Calu3 (cell line): ENCODE data around the gene KCNJ5. TPM values are rescaled to one million over a fixed set of nuclear protein-coding genes. Genes with fewer than 3 reads are reported as not detected.

Source experiments
- BruUV-seq: library from RNA; stranded (reverse); fragments of 400-500 nt; replicated peaks from 2 replicates; lab custom pipeline; 2021; lab: Mats Ljungman, UMichigan
- CTCF ChIA-PET: fragments of 300-600 bp; sonication (Branson Sonifier 250); formaldehyde crosslinking; loops from one replicate; lab custom pipeline; 2022; ENCODE audit warnings: antibody characterized with exemption; lab: Charles Lee
- DNase-seq: peaks from one replicate; pipeline ENCODE4 v3.0.0; 2022
- H3K27ac Mint-ChIP-seq: one replicate; pipeline ENCODE4 v1.8.0; 2022; ENCODE audit warnings: mixed read lengths; ENCODE audit not compliant: unreplicated experiment
- H3K27me3 Mint-ChIP-seq: one replicate; pipeline ENCODE4 v1.8.0; 2022; ENCODE audit warnings: mixed read lengths; ENCODE audit not compliant: unreplicated experiment
- H3K36me3 Mint-ChIP-seq: one replicate; pipeline ENCODE4 v1.8.0; 2022; ENCODE audit warnings: mild to moderate bottlenecking, moderate library complexity, mixed read lengths; ENCODE audit not compliant: insufficient read depth, unreplicated experiment
- H3K4me1 Mint-ChIP-seq: one replicate; pipeline ENCODE4 v1.8.0; 2022; ENCODE audit warnings: mild to moderate bottlenecking, low read depth, mixed read lengths; ENCODE audit not compliant: unreplicated experiment
- H3K4me3 Mint-ChIP-seq: one replicate; pipeline ENCODE4 v1.8.0; 2022; ENCODE audit warnings: mild to moderate bottlenecking, low read depth, moderate library complexity, mixed read lengths; ENCODE audit not compliant: unreplicated experiment
- H3K9me3 Mint-ChIP-seq: one replicate; pipeline ENCODE4 v1.8.0; 2022; ENCODE audit warnings: low read depth, mixed read lengths; ENCODE audit not compliant: unreplicated experiment
- intact Hi-C: fragments of 100-400 bp; cut with micrococcal nuclease; formaldehyde crosslinking; loops from one replicate; pipeline ENCODE4 v1.10.0; 2022; ENCODE audit not compliant: unreplicated experiment
- total RNA-seq: library from RNA; stranded (reverse); gene quantifications from 2 replicates; pipeline ENCODE4 v1.2.3, GENCODE V29; 2022
- TF ChIP-seq, protein P1 (sequence below): fragments of 200-600 bp; IDR thresholded peaks from one replicate; pipeline ENCODE4 v1.8.0; 2022; ENCODE audit warnings: antibody characterized with exemption; ENCODE audit not compliant: unreplicated experiment

Gene KCNJ5
- total RNA-seq, 1 experiment from 2014 or later: not detected

DNA sequence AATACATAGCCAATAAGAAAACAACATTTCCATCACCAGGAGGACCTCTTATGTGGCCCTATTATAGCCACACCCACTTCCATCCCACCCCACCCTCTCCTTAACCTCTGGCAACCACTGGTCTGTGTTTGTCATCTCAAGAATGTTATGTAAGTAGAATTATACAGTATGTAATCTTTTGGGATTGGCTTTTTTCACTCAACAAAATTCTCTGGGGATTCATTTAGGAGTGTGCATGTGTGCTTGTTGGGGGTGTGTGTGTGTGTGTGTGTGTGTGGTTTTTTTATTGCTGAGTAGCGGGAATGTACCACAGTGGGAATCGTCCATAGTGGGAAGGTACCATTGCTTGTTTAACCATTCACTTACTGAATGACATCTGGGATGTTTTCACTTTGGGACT lies 5.2 kb downstream of the KCNJ5 start:
- Mint-ChIP-seq H3K27ac (no peak overlapping the region), H3K4me3 (no peak overlapping the region), H3K4me1 (peaks cover 13% of the 10 kb centered on the region), H3K27me3 (no peaks in the 10 kb centered on the region), H3K9me3 (no peaks in the 10 kb centered on the region), H3K36me3 (no peaks in the 10 kb centered on the region)
- no peak for DNase-seq
- CTCF ChIA-PET: no interaction called here
- intact Hi-C loops: no loop called here
- no TSS peak for BruUV-seq
- TF ChIP-seq, protein P1, sequence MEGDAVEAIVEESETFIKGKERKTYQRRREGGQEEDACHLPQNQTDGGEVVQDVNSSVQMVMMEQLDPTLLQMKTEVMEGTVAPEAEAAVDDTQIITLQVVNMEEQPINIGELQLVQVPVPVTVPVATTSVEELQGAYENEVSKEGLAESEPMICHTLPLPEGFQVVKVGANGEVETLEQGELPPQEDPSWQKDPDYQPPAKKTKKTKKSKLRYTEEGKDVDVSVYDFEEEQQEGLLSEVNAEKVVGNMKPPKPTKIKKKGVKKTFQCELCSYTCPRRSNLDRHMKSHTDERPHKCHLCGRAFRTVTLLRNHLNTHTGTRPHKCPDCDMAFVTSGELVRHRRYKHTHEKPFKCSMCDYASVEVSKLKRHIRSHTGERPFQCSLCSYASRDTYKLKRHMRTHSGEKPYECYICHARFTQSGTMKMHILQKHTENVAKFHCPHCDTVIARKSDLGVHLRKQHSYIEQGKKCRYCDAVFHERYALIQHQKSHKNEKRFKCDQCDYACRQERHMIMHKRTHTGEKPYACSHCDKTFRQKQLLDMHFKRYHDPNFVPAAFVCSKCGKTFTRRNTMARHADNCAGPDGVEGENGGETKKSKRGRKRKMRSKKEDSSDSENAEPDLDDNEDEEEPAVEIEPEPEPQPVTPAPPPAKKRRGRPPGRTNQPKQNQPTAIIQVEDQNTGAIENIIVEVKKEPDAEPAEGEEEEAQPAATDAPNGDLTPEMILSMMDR: no peak

DNA sequence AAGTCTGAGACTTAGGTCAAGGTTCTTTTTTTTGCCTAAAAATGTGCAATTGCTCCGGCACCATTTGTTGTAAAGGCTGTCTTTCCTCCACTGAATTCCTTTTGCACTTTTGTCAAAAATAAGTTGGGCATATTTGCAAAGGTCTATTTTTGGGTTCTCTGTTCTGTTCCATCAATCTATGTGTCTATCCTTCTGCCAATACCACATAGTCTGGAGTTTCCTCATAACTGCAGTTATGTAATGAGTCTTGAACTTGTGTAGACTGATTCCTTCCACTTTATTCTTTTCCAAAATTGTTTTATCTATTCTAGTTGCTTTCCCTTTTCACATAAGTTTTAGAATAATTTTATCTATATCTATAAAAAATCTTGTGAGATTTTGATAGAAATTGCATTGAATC lies 6.7 kb downstream of the KCNJ5 start:
- no peaks in the 10 kb centered on the region for H3K36me3 Mint-ChIP-seq
- no peak for DNase-seq
- no TSS peak for BruUV-seq
- intact Hi-C loops: no loop called here
- H3K4me3 Mint-ChIP-seq: no peak overlapping the region
- peaks cover 13% of the 10 kb centered on the region for H3K4me1 Mint-ChIP-seq
- TF ChIP-seq, protein P1: no peak
- no peaks in the 10 kb centered on the region for H3K27me3 Mint-ChIP-seq
- no peak overlapping the region for H3K27ac Mint-ChIP-seq
- no peaks in the 10 kb centered on the region for H3K9me3 Mint-ChIP-seq
- CTCF ChIA-PET: no interaction called here

DNA sequence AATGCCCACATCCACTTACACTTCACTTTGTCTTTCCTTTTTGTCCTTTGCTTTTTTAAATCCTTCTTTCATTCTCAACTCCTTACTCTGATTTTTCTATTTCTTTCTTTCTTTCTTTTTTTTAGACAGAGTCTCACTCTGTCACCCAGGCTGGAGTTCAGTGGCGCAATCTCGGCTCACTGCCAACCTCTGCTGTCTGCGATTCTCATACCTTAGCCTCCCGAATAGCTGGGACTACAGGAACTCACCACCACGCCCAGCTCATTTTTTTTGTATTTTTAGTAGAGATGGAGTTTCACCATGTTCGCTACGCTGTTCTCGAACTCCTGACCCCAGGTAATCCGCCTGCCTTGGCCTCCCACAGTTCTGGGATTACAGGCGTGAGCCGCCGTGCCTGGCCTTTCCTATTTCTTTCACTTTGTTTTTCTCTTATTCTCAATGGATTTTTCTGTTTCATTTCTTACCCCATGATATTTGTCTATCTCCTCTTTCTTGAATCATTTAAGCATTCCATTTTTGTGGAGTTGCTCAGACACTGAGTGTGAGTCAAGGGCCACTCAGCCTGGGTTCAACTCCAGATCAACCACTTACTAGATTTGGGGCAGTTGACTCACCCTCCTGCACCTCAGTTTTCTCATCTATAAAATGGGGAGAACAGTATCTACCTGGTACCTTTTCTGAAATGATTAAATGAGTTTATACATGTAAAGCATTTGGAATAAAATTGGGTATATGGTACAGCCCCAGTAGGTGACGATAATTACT lies 7.6 kb downstream of the KCNJ5 start:
- no TSS peak for BruUV-seq
- intact Hi-C loops: no loop called here
- H3K9me3 Mint-ChIP-seq: no peaks in the 10 kb centered on the region
- H3K36me3 Mint-ChIP-seq: no peaks in the 10 kb centered on the region
- DNase-seq: peak; percentile 28
- no peak overlapping the region for H3K27ac Mint-ChIP-seq
- H3K4me1 Mint-ChIP-seq: peaks cover 13% of the 10 kb centered on the region
- TF ChIP-seq, protein P1: no peak
- no peak overlapping the region for H3K4me3 Mint-ChIP-seq
- CTCF ChIA-PET: interaction anchor here (0.9 kb wide), 1 partner anchor 58 kb away, joined by 7 read pairs; no protein-coding TSS in a partner anchor
- H3K27me3 Mint-ChIP-seq: no peaks in the 10 kb centered on the region

DNA sequence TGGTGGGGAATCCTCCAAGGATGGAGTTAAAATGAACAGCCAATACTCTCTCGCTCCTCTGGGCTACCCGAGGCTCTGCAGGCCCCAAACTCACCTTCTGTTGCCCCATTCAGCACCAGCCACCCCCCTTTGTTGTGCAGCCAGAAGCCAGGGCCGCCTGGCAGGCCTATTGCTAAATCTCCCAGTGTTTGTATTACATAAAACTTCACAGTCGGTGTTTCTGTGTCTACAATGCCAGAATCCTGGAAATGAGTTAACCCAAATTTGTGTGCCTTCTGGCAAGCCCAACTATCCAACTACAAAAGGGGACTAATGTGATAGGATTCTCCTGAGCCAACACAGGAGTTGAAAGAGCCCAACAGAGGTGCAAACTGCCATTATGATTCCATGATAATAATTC lies 9.3 kb downstream of the KCNJ5 start:
- Mint-ChIP-seq H3K27me3 (no peaks in the 10 kb centered on the region), H3K27ac (no peak overlapping the region), H3K9me3 (no peaks in the 10 kb centered on the region), H3K4me1 (peaks cover 13% of the 10 kb centered on the region), H3K36me3 (peaks cover 3% of the 10 kb centered on the region), H3K4me3 (no peak overlapping the region)
- DNase-seq: no peak
- CTCF ChIA-PET: no interaction called here
- intact Hi-C loops: no loop called here
- TF ChIP-seq, protein P1: no peak
- no TSS peak for BruUV-seq
